Astrocyte of the hippocampus (primary cell): ENCODE results near the gene AK5.

Experiments
- DNase-seq: peaks from one replicate; pipeline ENCODE4 v3.0.0; 2011; ENCODE audit warnings: low read depth, low spot score

The AK5 gene

DNA sequence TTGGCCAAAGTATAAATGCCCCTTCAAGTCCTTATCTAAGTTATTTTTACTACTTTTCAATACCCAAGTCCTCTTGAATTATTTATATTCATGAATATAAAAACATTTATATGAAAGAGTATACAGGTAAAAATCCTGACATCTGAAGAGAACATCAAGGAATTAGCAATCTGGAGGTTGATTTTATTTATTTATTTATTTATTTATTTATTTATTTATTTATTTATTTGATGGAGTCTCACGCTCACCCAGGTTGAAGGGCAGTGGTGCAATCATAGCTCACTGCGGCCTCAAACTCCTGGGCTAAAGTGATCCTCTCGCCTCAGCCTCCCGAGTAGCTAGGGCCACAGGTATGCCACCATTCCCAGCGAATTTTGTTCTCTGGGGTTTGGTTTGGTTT lies 307.4 kb downstream of the AK5 start:
- no peak for DNase-seq

DNA sequence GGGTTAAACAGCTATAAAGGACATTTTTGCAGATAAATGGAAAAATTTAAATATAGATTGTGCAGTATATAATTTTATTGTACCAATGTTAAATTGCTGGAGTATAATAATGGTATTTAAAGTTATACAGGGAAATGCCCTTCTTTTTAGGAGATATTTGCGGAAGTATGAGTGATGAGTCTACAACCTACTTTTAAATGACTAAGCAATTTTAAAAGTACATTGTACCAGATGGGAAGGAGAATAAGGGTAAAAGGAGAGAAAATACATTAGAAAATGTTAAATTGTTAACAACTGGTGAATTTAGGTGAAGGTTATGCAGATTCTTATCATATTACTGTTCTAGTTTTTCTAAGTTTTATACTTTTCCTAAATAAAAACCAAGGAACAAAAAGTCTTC lies 308.8 kb downstream of the AK5 start:
- no peak for DNase-seq

DNA sequence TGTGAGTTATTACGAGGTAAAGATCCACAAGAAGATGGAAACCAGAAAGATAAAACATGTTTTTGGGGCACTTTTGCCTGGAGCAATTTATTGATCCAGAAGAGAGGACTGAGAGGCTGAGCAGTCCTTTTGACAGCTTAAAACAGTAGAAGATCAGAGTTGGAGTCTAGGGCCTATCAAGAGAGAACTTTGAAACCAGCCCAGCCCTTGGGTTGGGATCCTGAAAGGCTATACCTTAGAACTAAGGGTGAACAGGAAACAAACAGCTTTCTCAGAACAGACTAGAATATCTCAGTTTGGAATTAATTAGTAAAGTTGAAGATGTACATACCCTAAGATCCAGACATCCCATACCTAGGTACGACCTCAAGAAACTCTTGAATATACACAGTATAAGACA lies 311.1 kb downstream of the AK5 start:
- DNase-seq = no peak

DNA sequence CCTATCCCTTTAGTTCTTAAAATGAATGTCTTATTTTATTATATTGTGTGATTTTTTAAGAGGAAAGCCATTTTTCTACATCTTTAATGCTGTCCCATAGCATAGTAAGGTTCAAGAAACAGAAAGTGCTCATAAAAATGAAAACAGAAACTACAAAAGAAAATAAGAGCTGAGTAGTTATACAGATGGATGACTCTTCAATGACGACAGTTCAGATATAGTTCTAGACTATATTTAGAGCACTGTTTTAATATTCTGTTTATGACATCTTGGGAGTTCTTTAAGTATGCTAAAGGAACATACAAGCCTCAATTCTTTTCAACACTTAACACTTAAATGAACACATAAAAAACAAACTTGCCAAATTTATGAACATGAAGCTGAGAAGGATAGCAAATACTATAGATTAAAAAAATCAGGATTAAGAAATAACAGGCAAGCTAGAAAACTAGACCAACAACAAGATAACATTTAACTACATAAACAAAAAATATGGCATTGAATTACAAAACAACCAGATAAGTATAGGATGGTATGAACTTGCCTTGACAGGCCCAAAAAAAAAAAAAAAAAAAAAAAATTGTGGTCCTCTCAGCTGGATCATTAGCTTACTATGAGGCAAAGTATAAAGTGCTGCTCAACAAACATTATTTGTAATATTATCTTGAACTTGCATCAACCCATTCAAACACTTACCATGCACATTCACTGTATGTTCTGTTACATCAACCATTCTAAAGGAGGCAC lies 312.7 kb downstream of the AK5 start:
- DNase-seq = no peak

DNA sequence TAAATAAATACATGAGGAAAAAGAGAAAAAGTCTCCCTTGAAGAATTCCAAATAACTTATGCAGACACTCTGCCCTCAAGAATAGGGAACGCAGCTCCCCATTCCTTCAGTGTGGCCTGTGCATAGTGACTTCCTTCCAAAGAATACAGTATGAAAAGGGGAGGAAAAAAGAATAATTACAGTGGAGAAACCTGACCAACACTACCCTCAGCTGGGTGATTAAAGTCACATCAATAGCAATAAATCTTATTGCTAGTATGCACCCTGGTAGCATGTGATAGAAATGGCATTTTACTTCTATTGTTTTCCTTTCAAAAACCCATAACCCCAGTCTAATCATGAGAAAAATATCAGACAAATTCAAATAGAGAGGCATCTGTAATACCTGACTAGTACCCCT lies 315.5 kb downstream of the AK5 start:
- DNase-seq = no peak

DNA sequence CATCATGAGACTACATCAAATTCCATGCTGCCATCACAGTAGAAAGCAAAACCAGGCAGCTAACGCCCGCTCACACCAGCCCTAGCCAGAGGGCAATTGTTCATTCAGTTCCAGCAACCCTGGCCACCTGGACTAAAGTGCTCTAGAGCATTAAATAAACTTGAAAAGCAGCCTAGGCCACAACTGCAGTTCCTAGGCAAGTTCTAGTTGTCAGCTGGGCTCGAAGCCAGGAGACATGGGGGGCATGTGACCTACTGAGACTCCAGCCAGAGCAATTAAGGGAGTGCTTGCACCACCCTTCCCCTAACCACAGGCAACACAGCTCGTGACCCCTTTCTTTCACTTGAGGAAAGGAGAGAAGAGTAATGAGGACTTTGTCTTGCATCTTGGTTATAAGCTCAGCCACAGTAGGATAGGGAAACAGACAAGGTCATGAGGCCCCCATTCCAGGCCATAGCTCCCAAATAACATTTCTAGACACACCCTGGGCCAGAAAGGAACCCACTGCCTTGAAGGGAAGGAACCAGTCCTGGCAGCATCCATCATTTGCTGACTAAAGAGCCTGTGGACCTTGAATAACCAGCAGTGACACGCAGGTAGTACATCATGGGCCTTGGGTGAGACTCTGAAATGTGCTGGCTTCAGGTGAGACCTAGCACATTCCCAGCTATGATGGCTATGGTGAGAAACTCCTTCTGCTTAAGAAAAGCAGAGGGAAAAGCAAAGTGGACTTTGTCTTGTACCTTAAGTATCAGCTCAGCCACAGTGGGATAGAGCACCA lies 323.6 kb downstream of the AK5 start:
- DNase-seq = peak; percentile 71

DNA sequence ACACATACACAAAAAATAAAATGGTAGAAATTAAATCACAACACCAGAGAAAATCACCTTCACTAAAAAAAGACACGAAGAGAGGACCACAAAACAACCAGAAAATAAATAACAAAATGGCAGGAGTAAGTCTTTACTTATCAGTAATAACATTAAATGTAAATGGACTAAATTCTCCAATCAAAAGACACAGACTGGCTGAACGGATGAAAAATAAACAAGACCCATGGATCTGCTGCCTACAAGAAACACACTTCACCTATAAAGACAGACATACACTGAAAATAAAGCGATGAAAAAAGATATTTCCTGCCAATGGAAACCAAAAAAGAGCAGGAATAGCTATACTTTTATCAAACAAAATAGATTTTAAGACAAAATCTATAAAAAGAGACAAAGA lies 327.1 kb downstream of the AK5 start:
- no peak for DNase-seq
